HEK293T (cell line): ENCODE data around the gene ALDH3A1.

Experiments used
- ARNT ChIP-seq: fragments of 450-650 bp; IDR thresholded peaks from 2 replicates; pipeline ENCODE4 v1.6.1; 2017; ENCODE audit warnings: mild to moderate bottlenecking
- BHLHE40 ChIP-seq: fragments of 450-650 bp; IDR thresholded peaks from 2 replicates; pipeline ENCODE4 v1.6.1; 2016; ENCODE audit warnings: mild to moderate bottlenecking, moderate library complexity, borderline replicate concordance
- CTBP1 ChIP-seq: fragments of 450-650 bp; IDR thresholded peaks from 2 replicates; pipeline ENCODE4 v1.6.1; 2016; ENCODE audit warnings: borderline replicate concordance
- FOXA1 ChIP-seq: fragments of 450-650 bp; IDR thresholded peaks from 2 replicates; pipeline ENCODE4 v1.6.1; 2016; ENCODE audit warnings: mild to moderate bottlenecking
- FOXM1 ChIP-seq: fragments of 450-650 bp; IDR thresholded peaks from 2 replicates; pipeline ENCODE4 v1.6.1; 2017; ENCODE audit warnings: mild to moderate bottlenecking, borderline replicate concordance
- PKNOX1 ChIP-seq: fragments of 450-650 bp; IDR thresholded peaks from 2 replicates; pipeline ENCODE4 v1.6.1; 2016
- SP1 ChIP-seq: fragments of 450-650 bp; IDR thresholded peaks from 2 replicates; pipeline ENCODE4 v1.6.1; 2017
- TARDBP ChIP-seq: fragments of 450-650 bp; IDR thresholded peaks from 2 replicates; pipeline ENCODE4 v1.6.1; 2016

GRCh38 chr17:19755821-19756510 lies 7.9 kb upstream of the ALDH3A1 start:
- TF ChIP-seq SP1 (no peak), FOXM1 (no peak), BHLHE40 (no peak), FOXA1 (no peak), TARDBP (no peak), ARNT (no peak), PKNOX1 (no peak), CTBP1 (no peak)
